ENCODE measurements around the gene DCAF12. TPM values are rescaled to one million over a fixed set of nuclear protein-coding genes. Genes with fewer than 3 reads are reported as not detected.

Gene DCAF12
- total and polyA plus RNA-seq, 4 donors, result 8.4 to 120 (median 16.0) TPM

- no peak for TF ChIP-seq JUND (IDR thresholded peaks at IDR 0.05)
- no peak for TF ChIP-seq SP1 (IDR thresholded peaks at IDR 0.05)
- no peak for TF ChIP-seq HNF4A (conservative IDR thresholded peaks at IDR 0.05)
- no peak for TF ChIP-seq YY1 (IDR thresholded peaks at IDR 0.05)
- TF ChIP-seq, protein P1, sequence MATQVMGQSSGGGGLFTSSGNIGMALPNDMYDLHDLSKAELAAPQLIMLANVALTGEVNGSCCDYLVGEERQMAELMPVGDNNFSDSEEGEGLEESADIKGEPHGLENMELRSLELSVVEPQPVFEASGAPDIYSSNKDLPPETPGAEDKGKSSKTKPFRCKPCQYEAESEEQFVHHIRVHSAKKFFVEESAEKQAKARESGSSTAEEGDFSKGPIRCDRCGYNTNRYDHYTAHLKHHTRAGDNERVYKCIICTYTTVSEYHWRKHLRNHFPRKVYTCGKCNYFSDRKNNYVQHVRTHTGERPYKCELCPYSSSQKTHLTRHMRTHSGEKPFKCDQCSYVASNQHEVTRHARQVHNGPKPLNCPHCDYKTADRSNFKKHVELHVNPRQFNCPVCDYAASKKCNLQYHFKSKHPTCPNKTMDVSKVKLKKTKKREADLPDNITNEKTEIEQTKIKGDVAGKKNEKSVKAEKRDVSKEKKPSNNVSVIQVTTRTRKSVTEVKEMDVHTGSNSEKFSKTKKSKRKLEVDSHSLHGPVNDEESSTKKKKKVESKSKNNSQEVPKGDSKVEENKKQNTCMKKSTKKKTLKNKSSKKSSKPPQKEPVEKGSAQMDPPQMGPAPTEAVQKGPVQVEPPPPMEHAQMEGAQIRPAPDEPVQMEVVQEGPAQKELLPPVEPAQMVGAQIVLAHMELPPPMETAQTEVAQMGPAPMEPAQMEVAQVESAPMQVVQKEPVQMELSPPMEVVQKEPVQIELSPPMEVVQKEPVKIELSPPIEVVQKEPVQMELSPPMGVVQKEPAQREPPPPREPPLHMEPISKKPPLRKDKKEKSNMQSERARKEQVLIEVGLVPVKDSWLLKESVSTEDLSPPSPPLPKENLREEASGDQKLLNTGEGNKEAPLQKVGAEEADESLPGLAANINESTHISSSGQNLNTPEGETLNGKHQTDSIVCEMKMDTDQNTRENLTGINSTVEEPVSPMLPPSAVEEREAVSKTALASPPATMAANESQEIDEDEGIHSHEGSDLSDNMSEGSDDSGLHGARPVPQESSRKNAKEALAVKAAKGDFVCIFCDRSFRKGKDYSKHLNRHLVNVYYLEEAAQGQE (IDR thresholded peaks at IDR 0.05), result no peak
- no peak for TF ChIP-seq EGR1 (IDR thresholded peaks at IDR 0.05; ENCODE audit: low read depth in 2 of 2)
- TF ChIP-seq NR2F2 (IDR thresholded peaks at IDR 0.05), result no peak
- no peak for TF ChIP-seq CTCF (IDR thresholded peaks at IDR 0.05; ENCODE audit: low read depth, low read length, missing input control)
- TF ChIP-seq, protein P2, sequence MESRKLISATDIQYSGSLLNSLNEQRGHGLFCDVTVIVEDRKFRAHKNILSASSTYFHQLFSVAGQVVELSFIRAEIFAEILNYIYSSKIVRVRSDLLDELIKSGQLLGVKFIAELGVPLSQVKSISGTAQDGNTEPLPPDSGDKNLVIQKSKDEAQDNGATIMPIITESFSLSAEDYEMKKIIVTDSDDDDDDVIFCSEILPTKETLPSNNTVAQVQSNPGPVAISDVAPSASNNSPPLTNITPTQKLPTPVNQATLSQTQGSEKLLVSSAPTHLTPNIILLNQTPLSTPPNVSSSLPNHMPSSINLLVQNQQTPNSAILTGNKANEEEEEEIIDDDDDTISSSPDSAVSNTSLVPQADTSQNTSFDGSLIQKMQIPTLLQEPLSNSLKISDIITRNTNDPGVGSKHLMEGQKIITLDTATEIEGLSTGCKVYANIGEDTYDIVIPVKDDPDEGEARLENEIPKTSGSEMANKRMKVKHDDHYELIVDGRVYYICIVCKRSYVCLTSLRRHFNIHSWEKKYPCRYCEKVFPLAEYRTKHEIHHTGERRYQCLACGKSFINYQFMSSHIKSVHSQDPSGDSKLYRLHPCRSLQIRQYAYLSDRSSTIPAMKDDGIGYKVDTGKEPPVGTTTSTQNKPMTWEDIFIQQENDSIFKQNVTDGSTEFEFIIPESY (IDR thresholded peaks at IDR 0.05), result no peak
- TF ChIP-seq RAD21 (IDR thresholded peaks at IDR 0.05), result no peak
- H3K9me3 ChIP-seq (ENCODE audit: control insufficient read depth in 4 of 4, low read length in 3 of 4), result no peaks in the 10 kb centered on the region
- no peaks in the 10 kb centered on the region for H3K27me3 ChIP-seq (ENCODE audit: control insufficient read depth in 4 of 4, insufficient read depth in 4 of 4, low read length in 3 of 4)
- peaks cover 0 to 1% (median 0%) of the 10 kb centered on the region in 4 donors for H3K4me1 ChIP-seq (ENCODE audit: control insufficient read depth in 4 of 4, insufficient read depth in 4 of 4, low read length in 3 of 4)
- WGBS, result 86% methylated on average over 2 of the region's 2 CpGs
- H3K27ac ChIP-seq (ENCODE audit: low read depth in 1 of 2, low read length in 2 of 2), result no peak overlapping the region
- H3K9ac ChIP-seq (ENCODE audit: low read depth in 1 of 2, low read length in 2 of 2), result no peak overlapping the region
- no peak for DNase-seq (ENCODE audit: low spot score)
- H3K36me3 ChIP-seq (ENCODE audit: control insufficient read depth in 4 of 4, insufficient read depth in 3 of 4, low read depth in 1 of 4, low read length in 3 of 4), result no peaks in the 10 kb centered on the region
- H3K4me3 ChIP-seq (ENCODE audit: low read depth in 1 of 3, low read length in 3 of 3), result no peak overlapping the region
Measured at GRCh38 chr9:34079181-34079580, 47.3 kb downstream of the DCAF12 start.

- H3K4me1 ChIP-seq (ENCODE audit: control insufficient read depth in 4 of 4, insufficient read depth in 4 of 4, low read length in 3 of 4), result peaks cover 3 to 18% (median 15%) of the 10 kb centered on the region in 4 donors
- H3K27ac ChIP-seq (ENCODE audit: low read depth in 1 of 2, low read length in 2 of 2), result peak overlapping the region; percentile 1 to 7
- H3K27me3 ChIP-seq (ENCODE audit: control insufficient read depth in 4 of 4, insufficient read depth in 4 of 4, low read length in 3 of 4), result no peaks in the 10 kb centered on the region
- H3K9ac ChIP-seq (ENCODE audit: low read depth in 1 of 2, low read length in 2 of 2), result no peak overlapping the region
- no peak overlapping the region for H3K4me3 ChIP-seq (ENCODE audit: low read depth in 1 of 3, low read length in 3 of 3)
- WGBS, result 32% methylated on average over 5 of the region's 5 CpGs
- H3K9me3 ChIP-seq (ENCODE audit: control insufficient read depth in 4 of 4, low read length in 3 of 4), result no peaks in the 10 kb centered on the region
- DNase-seq (ENCODE audit: low spot score), result peak; percentile 36
- H3K36me3 ChIP-seq (ENCODE audit: control insufficient read depth in 4 of 4, insufficient read depth in 3 of 4, low read depth in 1 of 4, low read length in 3 of 4), result no peaks in the 10 kb centered on the region
- TF ChIP-seq NR2F2 (IDR thresholded peaks at IDR 0.05) (no peak), CTCF (IDR thresholded peaks at IDR 0.05; ENCODE audit: low read depth, low read length, missing input control) (no peak), YY1 (IDR thresholded peaks at IDR 0.05) (peak; percentile 47), SP1 (IDR thresholded peaks at IDR 0.05) (peak; percentile 84), RXRA (IDR thresholded peaks at IDR 0.05) (peak in 1 of 2 donors; percentile 80), FOXA2 (IDR thresholded peaks at IDR 0.05) (peak; percentile 92), GABPA (IDR thresholded peaks at IDR 0.05 in 1 of 2, conservative IDR thresholded peaks at IDR 0.05 in 1 of 2) (no peak), JUND (IDR thresholded peaks at IDR 0.05) (peak; percentile 58 to 80), HNF4G (IDR thresholded peaks at IDR 0.05) (no peak), HNF4A (conservative IDR thresholded peaks at IDR 0.05) (peak; percentile 61 to 63), ATF3 (IDR thresholded peaks at IDR 0.05) (peak; percentile 33), RAD21 (IDR thresholded peaks at IDR 0.05) (peak; percentile 35 to 38), EGR1 (IDR thresholded peaks at IDR 0.05; ENCODE audit: low read depth in 2 of 2) (no peak)
- TF ChIP-seq, protein P3, sequence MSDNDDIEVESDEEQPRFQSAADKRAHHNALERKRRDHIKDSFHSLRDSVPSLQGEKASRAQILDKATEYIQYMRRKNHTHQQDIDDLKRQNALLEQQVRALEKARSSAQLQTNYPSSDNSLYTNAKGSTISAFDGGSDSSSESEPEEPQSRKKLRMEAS (IDR thresholded peaks at IDR 0.05), result no peak
- TF ChIP-seq, protein P2 (IDR thresholded peaks at IDR 0.05), result no peak
Measured at GRCh38 chr9:34072868-34073590, 53.5 kb downstream of the DCAF12 start.

All from liver (tissue), 9 donors.